ENCODE measurements around the gene NEK9.
"Not testable (repeated sequence)": the region's sequence is repeated elsewhere in the genome, so short reads cannot be mapped to it uniquely, and the experiment has no call there.

The NEK9 gene

DNA sequence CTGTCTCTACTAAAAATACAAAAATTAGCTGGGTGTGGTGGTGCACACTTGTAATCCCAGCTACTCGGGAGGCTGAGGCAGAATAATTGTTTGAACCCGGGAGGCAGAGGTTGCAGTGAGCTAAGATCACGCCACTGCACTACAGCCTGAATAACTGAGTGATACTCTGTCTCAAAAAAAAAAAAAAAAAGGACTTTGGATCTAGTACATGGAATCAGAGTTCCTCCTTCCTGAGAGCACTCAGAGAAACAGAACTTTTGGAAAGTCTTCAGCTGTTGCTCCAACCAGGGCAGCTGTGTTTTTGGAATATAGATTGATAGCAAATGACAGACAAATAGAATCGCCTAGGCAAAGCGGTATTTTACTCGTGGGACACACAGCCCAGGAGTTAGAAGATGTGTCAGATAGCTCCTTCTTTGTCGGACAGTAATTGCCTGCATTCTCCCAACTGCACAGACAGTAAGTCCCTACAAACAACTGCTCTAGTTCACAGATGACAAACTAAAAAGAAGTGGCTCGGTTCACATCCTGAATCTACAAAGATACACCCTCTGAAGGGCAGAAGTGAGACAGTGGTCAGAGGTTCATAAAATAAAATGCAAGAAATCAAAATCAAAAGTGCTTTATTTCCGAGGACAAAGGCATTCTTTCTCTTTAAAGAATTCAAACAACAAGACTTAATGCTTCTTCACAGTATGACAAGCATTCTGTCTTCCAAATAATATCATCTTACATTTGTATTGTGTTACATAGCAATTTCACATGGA, 17.1 kb upstream of the NEK9 start:
- DNase-seq, result no peak

GRCh38 chr14:75142494-75142893, 15.6 kb upstream of the NEK9 start:
- no peak for DNase-seq

DNA sequence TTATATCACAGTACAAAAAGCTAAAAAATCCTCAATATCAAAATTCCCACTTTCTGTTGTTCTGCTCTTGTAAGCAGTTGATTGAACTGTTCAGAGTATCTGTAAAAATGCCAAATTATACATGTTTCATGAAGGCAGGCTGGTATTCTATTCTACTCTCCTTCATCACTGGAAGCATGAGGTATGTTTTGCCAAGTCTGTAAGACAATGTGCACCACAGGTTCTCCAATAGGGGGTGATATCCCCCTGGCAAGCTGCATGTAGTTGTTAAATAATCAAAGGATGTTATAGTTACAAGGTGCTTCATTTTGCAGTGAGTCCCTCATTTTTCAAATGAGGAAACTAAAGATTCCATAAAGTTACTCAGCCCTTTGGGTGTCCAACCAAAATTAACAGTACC, 15.1 kb upstream of the NEK9 start:
- no peak for DNase-seq

- no peak for DNase-seq
Measured at GRCh38 chr14:75141062-75141461, 14.2 kb upstream of the NEK9 start.

DNA sequence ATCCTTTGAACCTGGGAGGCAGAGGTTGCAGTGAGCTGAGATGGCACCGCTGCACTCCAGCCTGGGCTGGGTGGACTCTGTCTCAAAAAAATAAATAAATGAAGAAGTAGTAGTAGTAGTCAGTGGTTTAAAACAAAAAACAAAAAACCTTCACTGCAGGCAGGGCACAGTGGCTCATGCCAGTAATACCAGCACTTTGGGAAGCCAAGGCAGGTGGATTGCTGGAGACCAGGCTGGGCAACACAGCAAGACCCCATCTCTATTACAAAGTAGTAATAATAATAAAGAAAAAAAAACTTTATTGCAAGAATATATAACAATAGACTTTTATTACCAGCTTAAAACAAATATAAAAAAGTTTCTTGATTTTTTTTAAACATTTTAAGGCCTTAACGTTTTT, 13.8 kb upstream of the NEK9 start:
- DNase-seq, result no peak

DNA sequence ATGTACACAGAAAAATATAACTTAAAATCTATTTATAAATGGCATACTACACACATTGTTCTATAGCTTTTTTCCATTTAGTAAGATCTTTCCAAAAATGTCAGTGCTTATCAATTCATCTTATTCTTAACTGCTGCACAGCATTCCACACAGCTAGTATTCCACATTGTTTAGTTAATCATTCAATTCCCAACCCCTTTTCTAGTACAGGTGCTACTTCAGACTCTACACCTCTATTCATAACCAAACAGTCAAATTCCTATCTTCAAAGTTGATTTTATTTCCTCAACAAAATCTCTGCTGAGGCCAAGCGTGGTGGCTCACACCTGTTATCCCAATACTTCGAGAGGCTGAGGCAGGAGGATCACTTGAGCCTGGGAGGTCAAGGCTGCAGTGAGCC, 12.3 kb upstream of the NEK9 start:
- no peak for DNase-seq

DNA sequence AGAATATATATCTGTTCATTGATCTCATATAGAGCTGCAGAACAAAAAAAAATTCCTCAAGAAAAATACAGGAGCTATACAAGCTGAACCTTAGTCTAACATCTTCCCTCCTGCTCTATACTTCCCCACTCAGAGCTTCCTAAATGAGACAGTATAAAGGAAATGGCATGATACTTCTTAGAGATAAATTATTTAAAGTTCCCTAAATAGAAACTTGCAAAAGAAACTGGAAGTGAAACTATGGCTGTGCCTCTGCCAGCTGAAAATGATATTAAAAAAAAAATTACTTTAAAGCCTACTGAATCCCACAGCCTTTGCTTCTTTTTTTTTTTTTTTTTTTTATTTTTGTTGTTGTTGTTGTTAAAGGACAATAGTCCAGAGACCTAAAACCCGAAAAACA, 11.6 kb upstream of the NEK9 start:
- no peak for DNase-seq

GRCh38 chr14:75134644-75135043, 7.8 kb upstream of the NEK9 start:
- DNase-seq, result no peak

DNA sequence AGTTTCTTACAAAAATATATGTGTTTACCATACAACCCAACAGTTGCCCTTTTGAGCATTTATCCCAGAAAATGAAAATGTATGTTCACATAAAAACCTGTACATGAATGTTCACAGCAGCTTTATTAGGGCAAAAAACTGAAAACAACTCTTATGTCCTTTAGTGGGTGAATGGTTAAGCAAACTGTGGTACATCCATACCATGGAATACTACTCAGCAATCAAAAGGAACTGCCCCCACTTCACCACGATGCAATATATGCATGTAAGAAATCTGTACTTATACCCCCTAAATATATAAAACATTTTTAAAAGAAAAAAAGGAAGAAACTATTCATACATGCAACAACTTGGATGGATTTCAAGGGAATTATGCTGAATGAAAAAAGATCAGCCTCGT, 6.7 kb upstream of the NEK9 start:
- no peak for DNase-seq

GRCh38 chr14:75132382-75133086, 5.7 kb upstream of the NEK9 start:
- no peak for DNase-seq

- no peak for DNase-seq
Measured at GRCh38 chr14:75128596-75128990, 1.7 kb upstream of the NEK9 start.

GRCh38 chr14:75127903-75128595, 1.2 kb upstream of the NEK9 start:
- DNase-seq, result no peak

DNA sequence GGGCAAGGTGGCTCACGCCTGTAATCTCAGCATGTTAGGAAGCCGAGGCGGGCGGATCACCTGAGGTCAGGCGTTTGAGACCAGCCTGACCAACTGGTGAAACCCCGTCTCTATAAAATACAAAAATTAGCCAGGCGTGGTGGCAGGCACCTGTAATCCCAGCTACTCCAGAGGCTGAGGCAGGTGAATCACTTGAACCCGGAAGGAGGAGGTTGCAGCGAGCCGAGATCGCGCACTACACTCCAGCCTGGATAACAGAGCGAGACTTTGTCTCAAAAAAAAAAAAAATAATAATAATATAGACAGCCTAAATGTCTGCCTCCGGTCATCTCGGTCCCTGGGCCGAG, 599 bp upstream of the NEK9 start:
- not testable (repeated sequence) for DNase-seq

DNA sequence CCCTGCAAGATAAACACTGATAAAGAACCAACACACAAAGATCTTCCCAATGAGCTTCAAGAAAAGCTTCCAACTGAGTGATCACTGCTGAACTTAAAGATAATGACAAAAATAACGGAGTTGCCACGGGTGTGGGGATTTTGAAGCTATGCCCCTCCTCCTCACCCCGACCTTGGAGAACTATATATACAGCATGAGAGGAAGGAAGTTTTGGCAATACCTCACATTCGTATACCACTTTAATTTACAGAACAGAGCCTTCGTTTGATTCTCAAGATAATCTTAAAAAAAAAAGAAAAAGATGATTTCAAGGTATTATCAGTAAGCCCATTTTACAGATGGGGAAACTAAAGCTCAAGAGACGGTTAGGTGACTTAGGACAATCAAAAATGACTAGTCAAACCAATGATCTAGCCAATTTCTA, 715 bp downstream of the NEK9 start:
- DNase-seq, result no peak

DNA sequence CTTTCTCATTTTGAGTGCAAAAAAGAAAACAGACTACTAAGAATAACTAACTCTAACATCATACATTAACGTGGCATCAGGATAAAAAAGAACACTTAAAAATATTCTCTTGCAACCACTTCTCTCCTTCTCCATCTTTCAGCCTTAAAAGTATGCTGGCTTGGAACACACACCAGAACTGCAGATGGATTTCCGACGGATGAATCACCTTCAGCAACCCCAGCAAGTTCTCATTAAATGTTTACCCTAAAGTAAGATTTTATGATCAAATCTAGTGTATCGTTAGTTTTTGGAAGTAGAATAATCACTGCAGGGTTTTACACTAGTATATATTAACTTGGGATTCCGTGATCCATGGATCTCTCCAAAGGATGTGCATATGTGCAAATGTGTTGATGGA, 1.2 kb downstream of the NEK9 start:
- DNase-seq, result no peak

GRCh38 chr14:75123991-75124390, 2.9 kb downstream of the NEK9 start:
- DNase-seq, result no peak

- DNase-seq, result no peak
Measured at GRCh38 chr14:75121552-75121951, 5.3 kb downstream of the NEK9 start.

DNA sequence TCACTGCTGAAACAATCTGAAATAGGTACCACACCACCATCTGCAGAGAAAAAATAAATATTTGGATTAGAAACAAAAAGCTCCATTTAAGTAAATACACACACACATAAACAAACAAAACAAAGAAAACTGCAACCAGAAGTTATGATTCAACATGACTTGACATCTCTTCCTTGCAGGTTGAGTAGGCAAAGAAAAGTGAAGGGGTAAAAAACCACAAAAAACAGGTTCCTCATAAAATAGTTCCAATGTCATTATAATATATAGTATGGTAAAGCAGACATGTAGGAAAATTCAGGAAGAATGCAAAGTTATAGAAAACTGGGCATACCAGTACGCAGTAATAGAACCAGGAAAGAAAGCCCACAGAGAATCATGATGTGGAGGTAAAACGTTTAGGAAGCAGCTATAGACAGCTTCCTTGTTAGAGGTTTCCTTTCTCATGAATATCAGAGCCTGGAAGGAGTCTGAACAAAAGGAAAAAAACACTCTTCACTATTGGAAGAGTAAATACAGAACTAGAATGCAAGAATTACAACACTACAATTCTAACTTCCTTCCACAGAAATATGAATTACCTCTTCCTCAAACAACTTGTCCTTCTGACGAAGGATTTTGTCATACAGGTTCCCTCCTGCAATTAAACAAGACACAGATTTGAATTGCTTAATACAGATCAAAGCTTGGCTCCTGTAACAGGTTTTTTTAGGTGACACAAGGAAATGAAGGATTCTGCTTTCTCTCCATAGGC, 6.1 kb downstream of the NEK9 start:
- no peak for DNase-seq

DNA sequence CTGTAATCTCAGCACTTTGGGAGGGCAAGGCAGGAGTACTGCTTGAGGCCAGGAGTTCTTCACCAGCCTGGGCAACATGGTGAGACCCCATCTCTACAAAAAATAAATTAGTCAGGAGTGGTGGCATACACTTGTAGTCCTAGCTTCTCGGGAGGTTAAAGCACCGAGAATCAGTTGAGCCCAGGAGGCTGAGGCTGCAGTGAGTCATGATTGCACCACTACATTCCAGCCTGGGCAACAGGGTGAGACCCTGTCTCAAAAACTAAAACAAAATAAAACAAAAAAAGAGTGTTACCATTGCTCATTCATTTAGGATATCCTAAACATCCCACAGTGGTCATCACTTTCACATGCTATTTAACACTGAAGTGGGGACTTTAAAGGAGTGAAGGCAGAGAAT, 7.8 kb downstream of the NEK9 start:
- no peak for DNase-seq

GRCh38 chr14:75113932-75114539, 12.8 kb downstream of the NEK9 start:
- DNase-seq, result no peak

- no peak for DNase-seq
Measured at GRCh38 chr14:75109877-75110276, 17.0 kb downstream of the NEK9 start.

GRCh38 chr14:75107186-75107585, 19.7 kb downstream of the NEK9 start:
- no peak for DNase-seq

GRCh38 chr14:75101491-75101890, 25.4 kb downstream of the NEK9 start:
- DNase-seq, result no peak

Measured in activated gamma-delta T cell (primary cell).